A673 (cell line): ENCODE results near the gene NPFF.
"Not testable (repeated sequence)": the region's sequence is repeated elsewhere in the genome, so short reads cannot be mapped to it uniquely, and the experiment has no call there.

Experiments
- CTCF ChIP-seq: fragments of 300-800, 200-600 bp; sonication (generic); conservative IDR thresholded peaks from 2 replicates; pipeline ENCODE4 v1.5.1; 2017; ENCODE audit warnings: low read depth, mild to moderate bottlenecking, antibody characterized with exemption, low read length, moderate library complexity, mixed read lengths
- EZH2 ChIP-seq: fragments of 200-600 bp; sonication (generic); IDR thresholded peaks from 2 replicates; pipeline ENCODE4 v1.6.1; 2017; ENCODE audit warnings: borderline replicate concordance, low read depth, mild to moderate bottlenecking, mixed read lengths, antibody characterized with exemption, low read length; ENCODE audit not compliant: poor library complexity, severe bottlenecking

GRCh38 chr12:53481458-53481857, 25.8 kb downstream of the NPFF start:
- TF ChIP-seq CTCF, EZH2: not testable (repeated sequence)
